HepG2 (cell line): Measurements from ENCODE around the gene MICALL2. TPM values are rescaled to one million over a fixed set of nuclear protein-coding genes. Genes with fewer than 3 reads are reported as not detected.
A peak's percentile ranks its signal among the peaks of the same experiment; 100 is the strongest.

Experiments used
- ARID2 ChIP-seq: sonication (generic); formaldehyde crosslinking; IDR thresholded peaks from 2 replicates; pipeline ENCODE4 v1.8.1; 2022; ENCODE audit warnings: mild to moderate bottlenecking, missing genetic modification reagents, borderline replicate concordance
- BCL6 ChIP-seq: IDR thresholded peaks from 2 replicates; pipeline ENCODE4 v1.6.1; 2016; ENCODE audit warnings: missing genetic modification reagents, missing compliant biosample characterization
- CBX2 ChIP-seq, 2 experiments: fragments of 200-600 bp in 1 of 2; sonication (generic); formaldehyde crosslinking in 1 of 2; IDR thresholded peaks; 2 replicates each; pipeline versions ENCODE4 v1.7.0 to v1.8.1; 2018 to 2022; ENCODE audit warnings: low read depth in 2 of 2, low read length in 1 of 2, mild to moderate bottlenecking in 1 of 2, missing genetic modification reagents in 1 of 2
- DR1 ChIP-seq: sonication (generic); formaldehyde crosslinking; IDR thresholded peaks from 2 replicates; pipeline ENCODE4 v1.8.0; 2021; ENCODE audit warnings: mild to moderate bottlenecking, missing genetic modification reagents, inconsistent platforms
- IKZF4 ChIP-seq: sonication (generic); formaldehyde crosslinking; IDR thresholded peaks from 2 replicates; pipeline ENCODE4 v1.5.1; 2020; ENCODE audit warnings: borderline replicate concordance, mild to moderate bottlenecking, low read depth, missing genetic modification reagents; ENCODE audit errors: not compliant biosample characterization
- KDM5A ChIP-seq: fragments of 200-600 bp; sonication (generic); IDR thresholded peaks from 2 replicates; pipeline ENCODE4 v1.7.0; 2018; ENCODE audit warnings: antibody characterized with exemption, mild to moderate bottlenecking, low read length, borderline replicate concordance
- PLRG1 ChIP-seq: fragments of 450-650 bp; conservative IDR thresholded peaks from 2 replicates; pipeline ENCODE4 v1.6.1; 2016
- SMAD9 ChIP-seq: sonication (generic); formaldehyde crosslinking; IDR thresholded peaks from 2 replicates; pipeline ENCODE4 v1.5.1; 2020; ENCODE audit warnings: mild to moderate bottlenecking, missing genetic modification reagents
- SOX6 ChIP-seq, 2 experiments: fragments of 450-650 bp in 1 of 2; sonication (generic) in 1 of 2; formaldehyde crosslinking in 1 of 2; IDR thresholded peaks; 2 replicates each; pipeline versions ENCODE4 v1.4.0 to v1.6.1; 2017 to 2020; ENCODE audit warnings: antibody characterized with exemption in 1 of 2, mild to moderate bottlenecking in 1 of 2, missing genetic modification reagents in 1 of 2
- TEAD2 ChIP-seq: sonication (generic); formaldehyde crosslinking; IDR thresholded peaks from 2 replicates; pipeline ENCODE4 v1.9.0; 2021; ENCODE audit warnings: missing genetic modification reagents
- ZFP36 ChIP-seq: fragments of 150-350 bp; IDR thresholded peaks from 2 replicates; pipeline ENCODE4 v1.6.1; 2018; ENCODE audit warnings: borderline replicate concordance, low read length, low read depth; ENCODE audit not compliant: partially characterized antibody
- ZNF224 ChIP-seq: sonication (generic); formaldehyde crosslinking; IDR thresholded peaks from 2 replicates; pipeline ENCODE4 v1.5.0; 2020; ENCODE audit warnings: mild to moderate bottlenecking, missing genetic modification reagents
- ZNF225 ChIP-seq: sonication (generic); formaldehyde crosslinking; IDR thresholded peaks from 2 replicates; pipeline ENCODE4 v1.4.0; 2020; ENCODE audit warnings: mild to moderate bottlenecking, missing genetic modification reagents
- ZNF251 ChIP-seq: sonication (generic); formaldehyde crosslinking; IDR thresholded peaks from 2 replicates; pipeline ENCODE4 v1.9.0; 2021; ENCODE audit warnings: mild to moderate bottlenecking, missing genetic modification reagents
- ZNF564 ChIP-seq: sonication (generic); formaldehyde crosslinking; IDR thresholded peaks from 2 replicates; pipeline ENCODE4 v1.8.1; 2023; ENCODE audit warnings: mild to moderate bottlenecking, missing genetic modification reagents
- ZNF749 ChIP-seq: sonication (generic); formaldehyde crosslinking; IDR thresholded peaks from 2 replicates; pipeline ENCODE4 v1.8.0; 2022; ENCODE audit warnings: mild to moderate bottlenecking, missing genetic modification reagents, moderate library complexity, borderline replicate concordance
- polyA plus RNA-seq, 8 experiments: library from polyadenylated mRNA; depleted of rRNA in 3 of 8; stranded (reverse) in 7 of 8; unstranded in 1 of 8; fragments of >200 nt; fragmentation: Illumina TruSeq in 4 of 8; extraction: Trizol in 4 of 8; gene quantifications; 2 replicates each; pipeline versions ENCODE4 v1.2.1 to v1.2.3, GENCODE V29; 2011 to 2016; ENCODE audit warnings: low read depth in 4 of 8, missing spikeins in 1 of 8, mixed read lengths in 1 of 8; ENCODE audit not compliant: insufficient read depth in 1 of 8
- total RNA-seq, 5 experiments: library from RNA; depleted of rRNA; stranded (reverse); fragments of >200 nt; fragmentation: Illumina TruSeq; extraction: Trizol; gene quantifications; 2 replicates each; pipeline ENCODE4 v1.2.3, GENCODE V29; 2016; ENCODE audit warnings: low read depth in 1 of 5
- TF ChIP-seq, protein P1 (sequence below): sonication (generic); formaldehyde crosslinking; IDR thresholded peaks from 2 replicates; pipeline ENCODE4 v1.4.0; 2020; ENCODE audit warnings: mild to moderate bottlenecking, missing genetic modification reagents
- TF ChIP-seq, protein P2 (sequence below): IDR thresholded peaks from 2 replicates; pipeline ENCODE4 v1.6.1; 2016; ENCODE audit warnings: low read depth, borderline replicate concordance
- TF ChIP-seq, protein P3 (sequence below): sonication (generic); formaldehyde crosslinking; IDR thresholded peaks from 2 replicates; pipeline ENCODE4 v1.5.0; 2020; ENCODE audit warnings: missing genetic modification reagents
- TF ChIP-seq, protein P4 (sequence below): sonication (generic); formaldehyde crosslinking; IDR thresholded peaks from 2 replicates; pipeline ENCODE4 v1.8.0; 2022; ENCODE audit warnings: missing genetic modification reagents, mild to moderate bottlenecking, moderate library complexity, borderline replicate concordance
- TF ChIP-seq, protein P5 (sequence below): fragments of 450-650 bp; IDR thresholded peaks from 2 replicates; pipeline ENCODE4 v1.6.1; 2017

Gene MICALL2
- total and polyA plus RNA-seq, 2 of the 13 experiments (the other 11 are each of a cell fraction or from before 2014, with no cell fraction given), result 5.8 to 12.4 TPM

DNA sequence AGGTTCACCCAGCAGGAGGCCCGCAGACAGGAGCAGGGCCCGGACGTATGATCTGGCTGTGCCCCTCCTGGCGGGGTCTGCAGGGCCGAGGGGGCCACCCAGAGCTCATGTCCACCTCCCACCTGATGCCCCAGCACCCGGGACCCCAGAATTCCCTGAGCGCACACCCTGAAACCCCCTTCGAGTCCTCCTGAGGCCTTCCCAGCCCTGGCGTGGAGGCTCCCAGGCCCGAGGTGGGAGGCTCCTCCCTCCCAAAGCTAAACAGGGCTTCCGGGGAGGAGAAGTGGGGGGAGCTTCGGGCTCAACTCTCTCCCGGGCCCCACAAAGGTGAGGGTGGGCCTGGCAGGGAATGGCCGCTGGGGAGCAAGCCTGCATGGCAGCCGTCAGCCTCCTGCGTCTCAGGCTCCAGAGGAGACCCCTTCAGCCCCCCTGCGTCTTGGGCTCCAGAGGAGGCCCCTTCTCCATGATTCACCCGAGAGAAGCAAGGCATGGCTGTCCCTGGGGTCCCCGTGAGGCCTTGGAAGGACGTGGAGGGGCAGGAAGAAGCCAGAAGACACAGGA, 30.2 kb downstream of the MICALL2 start (continued):
- TF ChIP-seq SOX6 (IDR thresholded peaks at IDR 0.05) (no peak), SOX6 (CRISPR knock-in tag; IDR thresholded peaks at IDR 0.05) (0 out of 2 replicates have a peak, but pooled peaks have one; percentile 14), TEAD2 (CRISPR knock-in tag) (no peak), ZFP36 (no peak), CBX2 (IDR thresholded peaks at IDR 0.05; ENCODE audit: low read depth, low read length) (no peak), CBX2 (CRISPR knock-in tag; IDR thresholded peaks at IDR 0.05; ENCODE audit: low read depth) (no peak), ZNF251 (CRISPR knock-in tag) (no peak), DR1 (peak; percentile 56; the same call in 1 of the 2 replicates), BCL6 (no peak), PLRG1 (no peak), ZNF224 (CRISPR knock-in tag) (no peak), ZNF749 (no peak), ZNF225 (CRISPR knock-in tag) (no peak), KDM5A (no peak), IKZF4 (CRISPR knock-in tag) (no peak), ARID2 (no peak), ZNF564 (CRISPR knock-in tag) (no peak), SMAD9 (no peak)
- TF ChIP-seq, protein P1, sequence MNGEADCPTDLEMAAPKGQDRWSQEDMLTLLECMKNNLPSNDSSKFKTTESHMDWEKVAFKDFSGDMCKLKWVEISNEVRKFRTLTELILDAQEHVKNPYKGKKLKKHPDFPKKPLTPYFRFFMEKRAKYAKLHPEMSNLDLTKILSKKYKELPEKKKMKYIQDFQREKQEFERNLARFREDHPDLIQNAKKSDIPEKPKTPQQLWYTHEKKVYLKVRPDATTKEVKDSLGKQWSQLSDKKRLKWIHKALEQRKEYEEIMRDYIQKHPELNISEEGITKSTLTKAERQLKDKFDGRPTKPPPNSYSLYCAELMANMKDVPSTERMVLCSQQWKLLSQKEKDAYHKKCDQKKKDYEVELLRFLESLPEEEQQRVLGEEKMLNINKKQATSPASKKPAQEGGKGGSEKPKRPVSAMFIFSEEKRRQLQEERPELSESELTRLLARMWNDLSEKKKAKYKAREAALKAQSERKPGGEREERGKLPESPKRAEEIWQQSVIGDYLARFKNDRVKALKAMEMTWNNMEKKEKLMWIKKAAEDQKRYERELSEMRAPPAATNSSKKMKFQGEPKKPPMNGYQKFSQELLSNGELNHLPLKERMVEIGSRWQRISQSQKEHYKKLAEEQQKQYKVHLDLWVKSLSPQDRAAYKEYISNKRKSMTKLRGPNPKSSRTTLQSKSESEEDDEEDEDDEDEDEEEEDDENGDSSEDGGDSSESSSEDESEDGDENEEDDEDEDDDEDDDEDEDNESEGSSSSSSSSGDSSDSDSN (CRISPR knock-in tag), result no peak; the same call in 1 of the 2 replicates
- TF ChIP-seq, protein P2, sequence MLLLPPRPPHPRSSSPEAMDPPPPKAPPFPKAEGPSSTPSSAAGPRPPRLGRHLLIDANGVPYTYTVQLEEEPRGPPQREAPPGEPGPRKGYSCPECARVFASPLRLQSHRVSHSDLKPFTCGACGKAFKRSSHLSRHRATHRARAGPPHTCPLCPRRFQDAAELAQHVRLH (CRISPR knock-in tag), result no peak
- TF ChIP-seq, protein P3, sequence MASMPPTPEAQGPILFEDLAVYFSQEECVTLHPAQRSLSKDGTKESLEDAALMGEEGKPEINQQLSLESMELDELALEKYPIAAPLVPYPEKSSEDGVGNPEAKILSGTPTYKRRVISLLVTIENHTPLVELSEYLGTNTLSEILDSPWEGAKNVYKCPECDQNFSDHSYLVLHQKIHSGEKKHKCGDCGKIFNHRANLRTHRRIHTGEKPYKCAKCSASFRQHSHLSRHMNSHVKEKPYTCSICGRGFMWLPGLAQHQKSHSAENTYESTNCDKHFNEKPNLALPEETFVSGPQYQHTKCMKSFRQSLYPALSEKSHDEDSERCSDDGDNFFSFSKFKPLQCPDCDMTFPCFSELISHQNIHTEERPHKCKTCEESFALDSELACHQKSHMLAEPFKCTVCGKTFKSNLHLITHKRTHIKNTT, result no peak
- TF ChIP-seq, protein P4, sequence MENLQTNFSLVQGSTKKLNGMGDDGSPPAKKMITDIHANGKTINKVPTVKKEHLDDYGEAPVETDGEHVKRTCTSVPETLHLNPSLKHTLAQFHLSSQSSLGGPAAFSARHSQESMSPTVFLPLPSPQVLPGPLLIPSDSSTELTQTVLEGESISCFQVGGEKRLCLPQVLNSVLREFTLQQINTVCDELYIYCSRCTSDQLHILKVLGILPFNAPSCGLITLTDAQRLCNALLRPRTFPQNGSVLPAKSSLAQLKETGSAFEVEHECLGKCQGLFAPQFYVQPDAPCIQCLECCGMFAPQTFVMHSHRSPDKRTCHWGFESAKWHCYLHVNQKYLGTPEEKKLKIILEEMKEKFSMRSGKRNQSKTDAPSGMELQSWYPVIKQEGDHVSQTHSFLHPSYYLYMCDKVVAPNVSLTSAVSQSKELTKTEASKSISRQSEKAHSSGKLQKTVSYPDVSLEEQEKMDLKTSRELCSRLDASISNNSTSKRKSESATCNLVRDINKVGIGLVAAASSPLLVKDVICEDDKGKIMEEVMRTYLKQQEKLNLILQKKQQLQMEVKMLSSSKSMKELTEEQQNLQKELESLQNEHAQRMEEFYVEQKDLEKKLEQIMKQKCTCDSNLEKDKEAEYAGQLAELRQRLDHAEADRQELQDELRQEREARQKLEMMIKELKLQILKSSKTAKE (CRISPR knock-in tag), result no peak
- TF ChIP-seq, protein P5, sequence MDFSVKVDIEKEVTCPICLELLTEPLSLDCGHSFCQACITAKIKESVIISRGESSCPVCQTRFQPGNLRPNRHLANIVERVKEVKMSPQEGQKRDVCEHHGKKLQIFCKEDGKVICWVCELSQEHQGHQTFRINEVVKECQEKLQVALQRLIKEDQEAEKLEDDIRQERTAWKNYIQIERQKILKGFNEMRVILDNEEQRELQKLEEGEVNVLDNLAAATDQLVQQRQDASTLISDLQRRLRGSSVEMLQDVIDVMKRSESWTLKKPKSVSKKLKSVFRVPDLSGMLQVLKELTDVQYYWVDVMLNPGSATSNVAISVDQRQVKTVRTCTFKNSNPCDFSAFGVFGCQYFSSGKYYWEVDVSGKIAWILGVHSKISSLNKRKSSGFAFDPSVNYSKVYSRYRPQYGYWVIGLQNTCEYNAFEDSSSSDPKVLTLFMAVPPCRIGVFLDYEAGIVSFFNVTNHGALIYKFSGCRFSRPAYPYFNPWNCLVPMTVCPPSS, result no peak
